AG08396 (cell line): ENCODE data around the gene SH3D19.

ENCODE experiments used
- DNase-seq: peaks from one replicate; pipeline ENCODE4 v3.0.0; 2012; ENCODE audit warnings: low spot score, mixed read lengths

The SH3D19 gene

GRCh38 chr4:151228189-151229119 lies 97.0 kb downstream of the SH3D19 start:
- no peak for DNase-seq

GRCh38 chr4:151227731-151228130 lies 97.7 kb downstream of the SH3D19 start:
- DNase-seq = peak; percentile 83

DNA sequence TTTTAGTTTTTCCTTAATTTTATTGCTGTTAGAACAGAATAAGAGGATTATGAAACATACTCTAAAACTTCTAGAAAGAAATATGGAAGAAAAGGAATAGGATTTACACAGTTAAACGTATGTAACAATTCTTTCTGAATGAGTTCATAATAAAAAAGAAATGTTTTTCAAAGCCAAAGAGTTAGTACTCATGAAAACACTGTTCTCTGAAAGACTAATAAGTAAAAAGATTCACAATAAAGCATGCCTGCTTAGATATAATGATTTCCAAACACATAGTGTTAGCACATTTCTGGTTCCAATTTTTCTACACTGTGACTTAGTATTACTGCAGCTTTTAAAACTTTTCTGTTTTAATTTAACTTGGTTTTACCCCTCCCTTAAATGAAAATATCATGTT lies 98.2 kb downstream of the SH3D19 start:
- DNase-seq = no peak

DNA sequence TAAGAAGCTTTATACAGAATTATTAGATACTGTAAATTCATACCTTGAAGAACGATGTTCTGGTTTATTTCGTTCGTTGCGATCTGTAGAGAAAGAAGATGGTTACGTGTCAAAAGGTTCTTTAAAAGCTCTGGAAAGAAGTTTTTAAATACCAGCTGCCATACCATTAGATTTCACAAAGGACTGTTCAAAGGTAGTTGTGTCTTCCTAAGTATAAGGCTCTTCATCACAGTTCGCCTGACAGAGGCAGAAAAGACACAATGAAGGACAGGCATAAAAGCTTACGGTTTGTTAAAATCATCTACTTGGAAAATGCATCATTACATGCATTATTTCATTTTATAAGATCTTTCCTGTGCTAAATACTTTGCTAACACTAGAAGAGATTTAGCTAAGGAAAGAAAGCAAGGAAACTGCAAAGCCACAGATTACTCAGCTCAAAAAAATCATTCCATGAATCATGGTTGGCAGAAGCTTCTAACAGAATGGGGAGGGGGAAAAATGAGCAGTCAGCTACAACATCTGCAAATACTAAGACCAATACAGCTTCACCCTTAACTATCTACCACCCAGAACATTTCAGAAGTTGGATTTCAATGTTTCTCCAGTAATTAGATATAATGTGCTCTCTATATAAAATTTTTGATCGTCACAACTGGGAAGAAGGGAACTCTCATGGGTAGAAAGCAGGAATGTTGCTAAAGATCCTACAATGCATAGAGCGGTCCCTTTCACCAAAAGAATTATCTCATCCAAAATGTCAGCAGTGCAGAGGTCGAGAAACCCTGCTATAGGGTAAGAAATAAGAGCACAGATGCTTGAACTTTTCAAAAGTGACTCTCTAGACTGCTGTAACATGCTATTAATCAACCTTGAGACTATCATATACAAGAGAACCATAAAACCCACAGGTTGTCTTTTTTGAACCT lies 99.1 kb downstream of the SH3D19 start:
- DNase-seq = peak; percentile 82

- no peak for DNase-seq
Measured at GRCh38 chr4:151223465-151223864, 101.9 kb downstream of the SH3D19 start.

DNA sequence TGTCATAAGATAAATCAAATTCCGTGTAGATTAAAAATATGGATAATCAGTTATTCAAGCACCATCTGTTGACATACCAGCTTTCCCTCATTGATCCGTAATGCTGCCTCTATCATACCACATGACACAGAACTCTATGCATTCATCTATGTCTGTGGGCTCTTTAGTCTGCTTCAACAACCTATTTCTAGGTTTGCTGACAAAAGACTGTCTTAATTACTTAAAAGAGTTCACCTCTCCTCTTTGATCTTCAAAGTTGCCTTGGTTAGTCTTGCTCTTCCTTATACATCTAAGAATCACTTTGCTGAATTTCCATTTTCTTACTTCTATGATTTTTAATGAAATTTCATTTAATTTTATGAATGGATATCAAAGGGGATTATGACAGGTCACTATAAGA lies 105.5 kb downstream of the SH3D19 start:
- no peak for DNase-seq

GRCh38 chr4:151219091-151219490 lies 106.3 kb downstream of the SH3D19 start:
- no peak for DNase-seq

- no peak for DNase-seq
Measured at GRCh38 chr4:151218343-151218742, 107.1 kb downstream of the SH3D19 start.

DNA sequence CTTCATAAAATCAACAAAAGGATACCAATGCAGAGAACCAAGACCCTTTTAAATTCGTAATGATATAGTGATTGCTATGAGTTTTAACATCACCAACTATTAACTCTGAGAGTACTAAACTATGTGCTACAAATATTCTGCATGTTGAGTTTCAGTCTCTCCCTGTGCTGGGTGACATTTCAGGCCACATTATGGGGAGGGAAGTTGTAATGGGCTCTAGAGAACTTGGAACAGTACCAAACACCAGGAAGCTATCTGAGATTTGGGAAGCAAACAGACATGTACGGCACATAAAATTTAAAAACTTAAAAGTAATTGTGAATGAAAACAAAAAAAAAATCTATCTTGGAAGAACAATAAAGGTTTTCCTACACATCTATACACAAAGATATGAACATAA lies 108.1 kb downstream of the SH3D19 start:
- DNase-seq = no peak

DNA sequence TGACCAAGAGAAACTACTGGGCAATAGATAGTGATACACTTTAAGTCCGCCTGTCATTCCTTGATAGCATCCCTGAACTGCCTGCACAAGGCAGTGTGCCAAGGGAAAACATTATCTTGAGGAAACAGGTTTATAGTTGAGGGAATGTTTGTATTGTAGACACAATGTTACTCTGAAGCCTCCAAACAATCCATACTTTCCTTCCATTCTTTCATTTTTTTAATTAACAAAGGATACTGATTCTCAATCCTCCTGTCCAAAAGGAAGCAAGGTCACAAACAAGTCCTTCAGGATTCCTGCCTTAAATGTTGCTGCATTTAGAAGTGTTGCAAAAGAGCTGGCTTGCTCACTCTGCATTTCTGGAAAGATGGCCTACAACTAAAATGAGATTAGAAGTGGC lies 110.1 kb downstream of the SH3D19 start:
- no peak for DNase-seq

GRCh38 chr4:151207868-151208267 lies 117.5 kb downstream of the SH3D19 start:
- DNase-seq = no peak

DNA sequence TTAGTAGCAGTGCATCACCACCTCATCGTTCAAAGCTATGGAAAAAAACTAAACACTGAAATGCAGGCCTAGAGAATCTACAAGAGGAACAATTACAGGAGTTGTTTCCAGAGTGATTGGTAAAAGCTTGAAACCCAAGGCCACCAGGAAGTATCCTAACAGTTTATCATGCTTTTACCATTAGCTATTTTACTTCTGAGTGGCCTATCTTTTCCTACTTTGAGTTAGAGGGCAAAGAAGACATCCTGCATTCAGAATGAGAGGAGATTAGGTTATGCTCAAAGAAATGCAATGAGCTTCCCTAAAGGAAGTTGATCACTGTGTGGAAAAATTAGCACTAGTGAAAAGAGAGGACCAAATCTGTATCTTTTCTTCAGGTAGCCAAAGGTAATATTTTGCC lies 118.2 kb downstream of the SH3D19 start:
- no peak for DNase-seq

- DNase-seq = no peak
Measured at GRCh38 chr4:151206241-151207005, 119.0 kb downstream of the SH3D19 start.

DNA sequence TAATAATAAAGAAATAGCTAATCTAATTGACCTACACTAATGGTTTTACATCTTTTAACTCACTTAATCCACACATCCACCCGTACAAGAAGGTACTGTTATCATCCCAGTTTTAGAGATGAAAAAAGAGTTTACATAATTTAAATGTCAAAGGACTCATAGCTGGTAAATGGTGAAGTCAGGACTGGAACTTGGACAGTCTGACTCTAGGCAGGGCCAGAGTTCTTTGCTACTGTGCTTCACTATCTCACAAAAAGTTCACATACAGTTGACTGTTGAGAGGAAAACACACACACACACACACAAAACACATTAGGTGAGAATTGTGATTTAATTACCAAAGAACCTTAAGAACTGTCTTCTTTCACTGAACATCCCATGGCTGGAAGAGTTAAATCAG lies 119.7 kb downstream of the SH3D19 start:
- DNase-seq = no peak

GRCh38 chr4:151204925-151205524 lies 120.4 kb downstream of the SH3D19 start:
- DNase-seq = no peak

GRCh38 chr4:151202851-151203455 lies 122.5 kb downstream of the SH3D19 start:
- peak; percentile 14 for DNase-seq

DNA sequence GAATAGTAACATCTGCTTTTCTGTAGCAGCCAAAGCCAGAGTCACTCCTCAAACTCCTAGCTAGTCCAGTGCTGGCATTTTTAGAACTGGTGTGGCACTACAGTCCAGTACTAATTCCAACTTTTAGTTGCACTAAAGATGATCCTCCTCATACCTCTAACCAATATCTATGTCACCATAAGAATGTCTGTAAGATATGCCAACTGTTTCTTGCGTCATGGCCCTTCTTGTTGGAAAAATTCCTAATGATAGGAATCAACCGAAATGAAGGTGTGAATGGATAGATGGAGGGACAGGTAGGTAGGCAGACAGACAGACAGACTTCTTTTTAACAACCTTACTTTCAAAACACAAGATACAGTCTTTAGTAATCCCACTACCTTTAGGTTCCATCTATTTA lies 123.0 kb downstream of the SH3D19 start:
- DNase-seq = no peak

DNA sequence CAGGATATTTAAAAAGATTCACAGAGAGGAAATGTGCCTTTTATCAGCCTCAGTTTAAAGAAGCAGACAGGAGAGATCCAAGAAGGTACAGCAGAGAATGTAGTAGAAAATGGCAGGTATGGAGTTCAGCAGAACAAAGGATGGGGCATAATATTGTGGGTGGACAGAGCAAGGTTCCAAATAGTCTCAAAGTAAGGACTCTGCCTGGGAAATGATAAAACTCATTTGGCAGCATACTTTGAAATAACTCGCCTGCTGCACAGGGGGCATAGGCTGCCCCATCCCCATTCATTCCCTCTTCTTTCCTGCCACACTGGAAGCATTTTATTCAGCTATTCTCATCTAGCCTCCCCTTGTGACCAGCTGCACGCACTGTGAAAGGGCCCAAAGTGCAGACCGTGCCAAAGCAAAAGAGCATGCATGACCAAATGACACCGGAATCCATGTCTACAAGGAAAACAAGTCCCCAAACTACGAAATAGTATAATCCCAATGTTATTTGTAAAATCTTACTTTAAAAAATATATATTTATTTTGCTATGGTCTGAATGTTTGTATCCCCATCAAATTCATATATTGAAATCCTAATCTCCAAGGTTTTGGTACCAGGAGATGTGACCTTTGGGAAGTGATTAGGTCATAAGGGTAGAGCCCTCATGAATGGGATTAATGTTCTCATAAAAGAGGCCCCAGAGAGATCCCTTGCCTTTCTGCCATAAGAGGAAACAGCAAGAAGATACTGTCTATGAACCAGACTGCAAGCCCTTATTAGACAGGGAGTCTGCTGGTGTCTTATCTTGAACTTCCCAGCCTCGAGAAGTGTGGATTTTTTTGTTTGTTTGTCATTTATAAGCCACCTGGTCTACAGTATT lies 125.8 kb downstream of the SH3D19 start:
- no peak for DNase-seq

DNA sequence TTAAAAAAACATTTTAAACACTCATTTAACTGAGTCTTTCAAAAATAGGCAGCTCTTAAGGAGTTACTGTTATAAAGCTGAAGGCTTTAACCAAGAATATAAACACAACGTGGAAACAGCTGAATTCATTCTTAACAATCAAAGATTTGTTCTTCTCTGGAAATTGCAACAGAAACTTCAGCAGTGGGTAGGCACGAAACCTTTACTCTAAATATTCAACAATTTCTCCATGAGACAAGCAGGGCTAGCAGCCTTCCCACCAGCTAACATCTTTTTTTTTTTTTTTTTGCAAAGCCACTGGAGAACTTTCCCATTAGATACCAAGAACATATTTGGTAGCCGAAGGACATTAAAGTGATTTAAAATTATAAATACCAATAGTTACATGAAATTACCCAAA lies 126.7 kb downstream of the SH3D19 start:
- no peak for DNase-seq

GRCh38 chr4:151197247-151197646 lies 128.2 kb downstream of the SH3D19 start:
- DNase-seq = no peak
